GM19324 (cell line): ENCODE data around the gene SPATS2L.
A peak's percentile ranks its signal among the peaks of the same experiment; 100 is the strongest.

Experiments used
- ATAC-seq: cut with Tn5 transposase; IDR thresholded peaks from one replicate; pipeline ENCODE4 v1.9.1; 2021; ENCODE audit warnings: mild to moderate bottlenecking, moderate library complexity; ENCODE audit not compliant: unreplicated experiment, low FRiP score

SPATS2L gene

GRCh38 chr2:200296118-200296517 is 10.4 kb upstream of the SPATS2L start:
- no peak for ATAC-seq

GRCh38 chr2:200297100-200297499 is 9.4 kb upstream of the SPATS2L start:
- no peak for ATAC-seq

- no peak for ATAC-seq
These were observed 8.5 kb upstream of the SPATS2L start for GRCh38 chr2:200297989-200298388.

- no peak for ATAC-seq
These were observed 7.7 kb upstream of the SPATS2L start for GRCh38 chr2:200298816-200299215.

GRCh38 chr2:200300065-200300464 is 6.4 kb upstream of the SPATS2L start:
- no peak for ATAC-seq

GRCh38 chr2:200300638-200301314 is 5.7 kb upstream of the SPATS2L start:
- ATAC-seq = no peak

- no peak for ATAC-seq
These were observed 4.3 kb upstream of the SPATS2L start for GRCh38 chr2:200301953-200302858.

- no peak for ATAC-seq
These were observed 3.4 kb upstream of the SPATS2L start for GRCh38 chr2:200302940-200303727.

- ATAC-seq = no peak
These were observed 697 bp upstream of the SPATS2L start for GRCh38 chr2:200305797-200306195.

- ATAC-seq = peak; percentile 70
These were observed 634 bp downstream of the SPATS2L start for GRCh38 chr2:200306931-200307723.

- no peak for ATAC-seq
These were observed 1.4 kb downstream of the SPATS2L start for GRCh38 chr2:200307724-200308545.

GRCh38 chr2:200308546-200309295 is 2.2 kb downstream of the SPATS2L start:
- ATAC-seq = no peak

- no peak for ATAC-seq
These were observed 3.0 kb downstream of the SPATS2L start for GRCh38 chr2:200309296-200310049.

- ATAC-seq = no peak
These were observed 4.1 kb downstream of the SPATS2L start for GRCh38 chr2:200310545-200310971.

GRCh38 chr2:200311139-200311538 is 4.6 kb downstream of the SPATS2L start:
- ATAC-seq = no peak

- ATAC-seq = no peak
These were observed 8.6 kb downstream of the SPATS2L start for GRCh38 chr2:200314976-200315567.

GRCh38 chr2:200317975-200318374 is 11.5 kb downstream of the SPATS2L start:
- no peak for ATAC-seq
